Measurements from ENCODE around the gene CLPTM1L.

- TF ChIP-seq CTCF (IDR thresholded peaks at IDR 0.05): no peak
- no peak for TF ChIP-seq POLR2A (IDR thresholded peaks at IDR 0.05)
- no peak for TF ChIP-seq EP300 (IDR thresholded peaks at IDR 0.05)
Observed at GRCh38 chr5:1278216-1278615, 66.7 kb downstream of the CLPTM1L start.
